H1 (cell line): Measurements from ENCODE around the gene THADA. TPM values are rescaled to one million over a fixed set of nuclear protein-coding genes. Genes with fewer than 3 reads are reported as not detected.

Experiments used
- CTCF ChIA-PET: fragments of 300-600 bp; sonication (Branson Sonifier 250); formaldehyde crosslinking; loops from one replicate; lab custom pipeline; 2021; ENCODE audit not compliant: partially characterized antibody; lab: Charles Lee
- POLR2A ChIA-PET: fragments of 300-600 bp; sonication (Branson Sonifier 250); formaldehyde crosslinking; loops from one replicate; lab custom pipeline; 2021; ENCODE audit warnings: inconsistent platforms; ENCODE audit not compliant: partially characterized antibody; lab: Charles Lee
- DNase-seq, 2 experiments: peaks; one replicate each; pipeline versions ENCODE4 v3.0.0 to v3.0.0-alpha.2; 2010 to 2022; ENCODE audit warnings: low spot score in 2 of 2, low read depth in 1 of 2, mixed read lengths in 1 of 2
- FAIRE-seq: peaks from 2 replicates; lab custom pipeline; 2011; peaks lifted over from hg19 to GRCh38; lab: Jason Lieb, UNC
- H2AFZ ChIP-seq: 2 replicates; pipeline ENCODE4 v1.8.1; 2012; ENCODE audit warnings: low read length, inconsistent platforms
- H2AK5ac ChIP-seq: 2 replicates; pipeline ENCODE4 v1.6.1; 2013; ENCODE audit warnings: low read depth, low read length
- H2BK120ac ChIP-seq: replicated peaks from 2 replicates; pipeline ENCODE3; 2013; ENCODE audit warnings: low read depth, low read length, inconsistent platforms
- H2BK12ac ChIP-seq: 2 replicates; pipeline ENCODE4 v1.6.1; 2013; ENCODE audit warnings: low read depth, low read length
- H2BK15ac ChIP-seq: 2 replicates; pipeline ENCODE4 v1.6.1; 2013; ENCODE audit warnings: low read length
- H2BK20ac ChIP-seq: 2 replicates; pipeline ENCODE4 v1.6.1; 2013; ENCODE audit warnings: low read length
- H2BK5ac ChIP-seq: 2 replicates; pipeline ENCODE4 v1.6.1; 2013; ENCODE audit warnings: low read depth, low read length
- H3K14ac ChIP-seq: 2 replicates; pipeline ENCODE4 v1.6.1; 2013; ENCODE audit warnings: inconsistent platforms; ENCODE audit not compliant: insufficient read length
- H3K18ac ChIP-seq: 2 replicates; pipeline ENCODE4 v1.6.1; 2013; ENCODE audit warnings: low read length; ENCODE audit errors: extremely low read depth
- H3K23ac ChIP-seq: 2 replicates; pipeline ENCODE4 v1.6.1; 2013; ENCODE audit warnings: inconsistent platforms; ENCODE audit not compliant: insufficient read length
- H3K23me2 ChIP-seq: 2 replicates; pipeline ENCODE4 v1.6.1; 2013; ENCODE audit warnings: low read depth, low read length
- H3K27ac ChIP-seq: 2 replicates; pipeline ENCODE4 v1.6.1; 2011; ENCODE audit warnings: low read depth, low read length, inconsistent platforms
- H3K27me3 ChIP-seq, 4 experiments: replicated peaks in 1 of 4; 1 replicate in 1 of 4; 2 replicates in 3 of 4; pipeline versions ENCODE4 v1.6.1 to v1.8.1; 2011 to 2013; ENCODE audit warnings: low read length in 3 of 4, mild to moderate bottlenecking in 3 of 4, inconsistent platforms in 2 of 4, mixed read lengths in 2 of 4, moderate library complexity in 1 of 4; ENCODE audit not compliant: control insufficient read depth in 3 of 4, insufficient read depth in 3 of 4; ENCODE audit errors: extremely low read depth in 1 of 4
- H3K36me3 ChIP-seq, 4 experiments: 2 replicates each; pipeline versions ENCODE4 v1.6.1 to v1.8.1; 2011 to 2013; ENCODE audit warnings: mild to moderate bottlenecking in 4 of 4, low read length in 3 of 4, moderate library complexity in 2 of 4, control low read depth in 1 of 4, inconsistent platforms in 1 of 4; ENCODE audit not compliant: insufficient read depth in 4 of 4, control insufficient read depth in 2 of 4
- H3K4ac ChIP-seq: replicated peaks from 2 replicates; pipeline ENCODE3; 2013; ENCODE audit warnings: low read length, low read depth, mixed read lengths, inconsistent platforms; ENCODE audit not compliant: insufficient read length
- H3K4me1 ChIP-seq, 4 experiments: replicated peaks in 1 of 4; 1 replicate in 1 of 4; 2 replicates in 3 of 4; pipeline versions ENCODE4 v1.6.1 to v1.8.1; 2011 to 2013; ENCODE audit warnings: low read length in 3 of 4, inconsistent platforms in 2 of 4, mixed read lengths in 1 of 4; ENCODE audit not compliant: insufficient read depth in 4 of 4, control insufficient read depth in 3 of 4
- H3K4me2 ChIP-seq, 2 experiments: 2 replicates each; pipeline versions ENCODE4 v1.6.1 to v1.8.1; 2011 to 2013; ENCODE audit warnings: low read depth in 2 of 2, low read length in 2 of 2, control low read depth in 1 of 2, inconsistent platforms in 1 of 2, mild to moderate bottlenecking in 1 of 2; ENCODE audit not compliant: insufficient read depth in 1 of 2
- H3K4me3 ChIP-seq, 4 experiments: fragments of 200-600, 300-600 bp in 1 of 4; sonication (generic), shearing (Covaris generic), sonication (Bioruptor Twin) in 1 of 4; 2 replicates each; pipeline versions ENCODE4 v1.5.1 to v1.8.1; 2011 to 2016; ENCODE audit warnings: low read length in 4 of 4, low read depth in 3 of 4, control low read depth in 2 of 4, inconsistent platforms in 2 of 4, mild to moderate bottlenecking in 2 of 4, mixed read lengths in 1 of 4, moderate library complexity in 1 of 4; ENCODE audit not compliant: insufficient read depth in 2 of 4; ENCODE audit errors: extremely low read depth in 1 of 4
- H3K56ac ChIP-seq: replicated peaks from 2 replicates; pipeline ENCODE3; 2013; ENCODE audit warnings: low read depth, mild to moderate bottlenecking, mixed read lengths, low read length, inconsistent platforms; ENCODE audit not compliant: insufficient read length
- H3K79me1 ChIP-seq: 2 replicates; pipeline ENCODE4 v1.6.1; 2013; ENCODE audit warnings: low read depth, low read length, control low read depth
- H3K79me2 ChIP-seq, 2 experiments: 2 replicates each; pipeline versions ENCODE4 v1.6.1 to v1.8.1; 2012 to 2013; ENCODE audit warnings: low read length in 2 of 2, mild to moderate bottlenecking in 2 of 2, inconsistent platforms in 1 of 2; ENCODE audit not compliant: insufficient read depth in 2 of 2, control insufficient read depth in 1 of 2
- H3K9ac ChIP-seq, 4 experiments: replicated peaks in 1 of 4; 1 replicate in 1 of 4; 2 replicates in 3 of 4; pipeline versions ENCODE4 v1.6.1 to v1.8.1; 2011 to 2013; ENCODE audit warnings: low read depth in 3 of 4, low read length in 3 of 4, control low read depth in 2 of 4, mild to moderate bottlenecking in 2 of 4, moderate library complexity in 2 of 4, inconsistent platforms in 1 of 4; ENCODE audit errors: extremely low read depth in 1 of 4
- H3K9me3 ChIP-seq, 2 experiments: 2 replicates each; pipeline versions ENCODE4 v1.6.1 to v1.8.1; 2012 to 2013; ENCODE audit warnings: mild to moderate bottlenecking in 2 of 2, moderate library complexity in 2 of 2, control low read depth in 1 of 2, inconsistent platforms in 1 of 2, low read depth in 1 of 2, low read length in 1 of 2, mixed read lengths in 1 of 2; ENCODE audit not compliant: insufficient read depth in 2 of 2
- H4K20me1 ChIP-seq, 2 experiments: replicated peaks in 1 of 2; 2 replicates each; pipeline versions ENCODE3 to v1.8.1; 2011 to 2013; ENCODE audit warnings: inconsistent platforms in 2 of 2, low read length in 2 of 2, mild to moderate bottlenecking in 1 of 2; ENCODE audit not compliant: insufficient read depth in 2 of 2, control insufficient read depth in 1 of 2
- H4K5ac ChIP-seq: 2 replicates; pipeline ENCODE4 v1.6.1; 2013; ENCODE audit warnings: low read length, low read depth, mixed read lengths, inconsistent platforms; ENCODE audit not compliant: insufficient read length
- H4K8ac ChIP-seq: 2 replicates; pipeline ENCODE4 v1.8.0; 2013; ENCODE audit warnings: mild to moderate bottlenecking, moderate library complexity, low read length, inconsistent platforms; ENCODE audit not compliant: insufficient read depth; ENCODE audit errors: extremely low read depth
- H4K91ac ChIP-seq: replicated peaks from 2 replicates; pipeline ENCODE3; 2013; ENCODE audit warnings: low read length, mixed read lengths, inconsistent platforms; ENCODE audit not compliant: insufficient read length
- ATF3 ChIP-seq: IDR thresholded peaks from 2 replicates; pipeline ENCODE4 v1.6.1; 2011; ENCODE audit warnings: low read depth, mild to moderate bottlenecking, low read length; ENCODE audit not compliant: insufficient read depth
- CTBP2 ChIP-seq: IDR thresholded peaks from 2 replicates; pipeline ENCODE4 v1.7.0; 2011; ENCODE audit warnings: borderline replicate concordance, mild to moderate bottlenecking, moderate library complexity, mixed read lengths, low read length; ENCODE audit not compliant: insufficient read depth, insufficient read length
- KDM5A ChIP-seq: fragments of 200-600 bp; IDR thresholded peaks from 2 replicates; pipeline ENCODE4 v1.7.1; 2012; ENCODE audit warnings: mild to moderate bottlenecking, low read length, inconsistent platforms, mixed read lengths
- TBP ChIP-seq: IDR thresholded peaks from 2 replicates; pipeline ENCODE4 v1.6.1; 2011; ENCODE audit warnings: low read depth, low read length, improper control_type of control experiment
- ZNF274 ChIP-seq: IDR thresholded peaks from 2 replicates; pipeline ENCODE4 v1.7.0; 2012; ENCODE audit warnings: low read length, borderline replicate concordance; ENCODE audit errors: extremely low read depth
- WGBS, 2 experiments: shearing (Covaris generic) in 1 of 2; methylation state at CpG; one replicate each; pipeline versions ENCODE4 v1.1.6 to v1.1.7; 2013 to 2015; ENCODE audit warnings: low lambda C conversion rate in 2 of 2, mixed read lengths in 2 of 2, inconsistent platforms in 1 of 2, low coverage in 1 of 2, missing lambda C conversion rate in 1 of 2; ENCODE audit not compliant: insufficient replicate concordance in 2 of 2, insufficient coverage in 1 of 2, insufficient read length in 1 of 2; ENCODE audit errors: extremely low coverage in 1 of 2, missing lambda C conversion rate in 1 of 2; 5-methylcytosine and 5-hydroxymethylcytosine counted together
- polyA plus RNA-seq, 7 experiments: library from polyadenylated mRNA; depleted of rRNA in 3 of 7; stranded (reverse) in 5 of 7; unstranded in 2 of 7; fragments of >200 nt in 5 of 7; fragments of 200-250 nt in 2 of 7; gene quantifications; 1 replicate in 5 of 7; 2 replicates in 1 of 7; 4 replicates in 1 of 7; pipeline versions ENCODE4 v1.2.1 to v1.2.3, GENCODE V29; 2011 to 2013; ENCODE audit warnings: missing spikeins in 2 of 7, mixed read lengths in 2 of 7
- total RNA-seq: library from RNA; stranded (reverse); fragmentation: NEBNext Ultra II Directional; extraction: Animal tissue kit (Norgen Biotek cat#: 25700); gene quantifications from 2 replicates; pipeline ENCODE4 v1.2.1, GENCODE V29; 2021

The THADA gene
- total and polyA plus RNA-seq, 2 of the 8 experiments (the other 6 are each of a cell fraction or from before 2014, with no cell fraction given): 22.4 to 26.8 TPM

DNA sequence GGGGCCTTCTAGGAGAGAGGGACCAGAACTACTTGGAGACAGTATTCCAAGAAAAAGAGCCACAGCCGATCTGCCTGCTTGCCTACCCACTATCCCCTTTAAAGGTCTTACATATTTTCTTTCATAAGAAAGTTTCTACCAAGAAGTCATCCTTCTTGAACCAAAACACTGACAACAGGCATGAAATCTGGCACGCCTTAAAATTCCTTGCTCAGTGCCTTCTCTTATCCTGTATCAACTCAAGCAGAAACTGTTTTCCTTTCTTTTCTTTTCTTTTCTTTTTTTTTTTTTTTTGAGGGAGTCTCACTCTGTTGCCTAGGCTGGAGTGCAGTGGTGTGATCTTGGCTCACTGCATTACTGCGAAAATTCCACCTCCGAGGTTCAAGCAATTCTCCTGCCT lies 321.1 kb downstream of the THADA start:
- Histone ChIP-seq H3K4ac (no peak overlapping the region), H3K23me2 (no peaks in the 10 kb centered on the region), H2AK5ac (no peak overlapping the region), H2BK20ac (no peak overlapping the region), H2BK5ac (no peak overlapping the region), H3K14ac (no peak overlapping the region), H2BK15ac (no peak overlapping the region), H4K8ac (no peak overlapping the region), H4K20me1 (no peaks in the 10 kb centered on the region), H3K79me1 (no peaks in the 10 kb centered on the region), H2BK120ac (no peak overlapping the region), H4K91ac (no peak overlapping the region), H3K27ac (no peak overlapping the region), H3K23ac (no peak overlapping the region), H3K56ac (no peak overlapping the region), H3K36me3 (no peaks in the 10 kb centered on the region), H3K18ac (no peak overlapping the region), H3K79me2 (no peaks in the 10 kb centered on the region), H4K5ac (no peak overlapping the region), H2AFZ (no peak overlapping the region), H3K4me1 (peaks cover 0 to 3% (median 1%) of the 10 kb centered on the region in 4 experiments; a peak in 4 of 7 replicates), H3K4me2 (no peak overlapping the region), H3K9me3 (no peaks in the 10 kb centered on the region), H2BK12ac (no peak overlapping the region), H3K27me3 (no peaks in the 10 kb centered on the region), H3K9ac (no peak overlapping the region), H3K4me3 (no peak overlapping the region)
- ChIA-PET POLR2A (no interaction called here), CTCF (interaction anchor here (1.3 kb wide), 1 partner anchor 10 kb away, joined by 3 read pairs; no protein-coding TSS in a partner anchor)
- FAIRE-seq (no peak), DNase-seq (no peak)
- WGBS, 2 experiments: 81% methylated on average over 4 of the region's 4 CpGs; no CpG with 5 or more reads in 1 of the 2 experiments
- TF ChIP-seq TBP: no peak
- no peak for TF ChIP-seq ATF3
- no peak for TF ChIP-seq ZNF274
- TF ChIP-seq CTBP2: no peak
- no peak for TF ChIP-seq KDM5A
